ENCODE measurements around the gene MAP3K7CL.

GRCh38 chr21:29175408-29176134, 45.1 kb downstream of the MAP3K7CL start:
- TF ChIP-seq POLR2AphosphoS5 (IDR thresholded peaks at IDR 0.05): no peak
- TF ChIP-seq POLR2A (IDR thresholded peaks at IDR 0.05): no peak
